BLaER1 (cell line): ENCODE measurements around the gene FGGY.
"Not testable (repeated sequence)": the region's sequence is repeated elsewhere in the genome, so short reads cannot be mapped to it uniquely, and the experiment has no call there.

Experiments
- H3K27ac ChIP-seq: shearing (Covaris generic); formaldehyde crosslinking; 2 replicates; pipeline ENCODE4 v1.8.1; 2022
- H3K27me3 ChIP-seq: shearing (Covaris generic); formaldehyde crosslinking; 2 replicates; pipeline ENCODE4 v1.8.1; 2022
- H3K36me3 ChIP-seq: shearing (Covaris generic); formaldehyde crosslinking; 2 replicates; pipeline ENCODE4 v1.8.1; 2022
- H3K4me1 ChIP-seq: shearing (Covaris generic); formaldehyde crosslinking; 2 replicates; pipeline ENCODE4 v1.8.1; 2022
- H3K4me2 ChIP-seq: shearing (Covaris generic); formaldehyde crosslinking; 2 replicates; pipeline ENCODE4 v1.8.1; 2022
- H3K4me3 ChIP-seq: shearing (Covaris generic); formaldehyde crosslinking; 2 replicates; pipeline ENCODE4 v1.8.1; 2022
- H3K9ac ChIP-seq: shearing (Covaris generic); formaldehyde crosslinking; 2 replicates; pipeline ENCODE4 v1.8.1; 2022
- H3K9me3 ChIP-seq: shearing (Covaris generic); formaldehyde crosslinking; 2 replicates; pipeline ENCODE4 v1.8.1; 2022
- H4K20me1 ChIP-seq: shearing (Covaris generic); formaldehyde crosslinking; 2 replicates; pipeline ENCODE4 v1.8.1; 2022
- Cebpa-rat ChIP-seq: shearing (Covaris generic); IDR thresholded peaks from 2 replicates; pipeline ENCODE4 v1.8.1; 2022

The FGGY gene

DNA sequence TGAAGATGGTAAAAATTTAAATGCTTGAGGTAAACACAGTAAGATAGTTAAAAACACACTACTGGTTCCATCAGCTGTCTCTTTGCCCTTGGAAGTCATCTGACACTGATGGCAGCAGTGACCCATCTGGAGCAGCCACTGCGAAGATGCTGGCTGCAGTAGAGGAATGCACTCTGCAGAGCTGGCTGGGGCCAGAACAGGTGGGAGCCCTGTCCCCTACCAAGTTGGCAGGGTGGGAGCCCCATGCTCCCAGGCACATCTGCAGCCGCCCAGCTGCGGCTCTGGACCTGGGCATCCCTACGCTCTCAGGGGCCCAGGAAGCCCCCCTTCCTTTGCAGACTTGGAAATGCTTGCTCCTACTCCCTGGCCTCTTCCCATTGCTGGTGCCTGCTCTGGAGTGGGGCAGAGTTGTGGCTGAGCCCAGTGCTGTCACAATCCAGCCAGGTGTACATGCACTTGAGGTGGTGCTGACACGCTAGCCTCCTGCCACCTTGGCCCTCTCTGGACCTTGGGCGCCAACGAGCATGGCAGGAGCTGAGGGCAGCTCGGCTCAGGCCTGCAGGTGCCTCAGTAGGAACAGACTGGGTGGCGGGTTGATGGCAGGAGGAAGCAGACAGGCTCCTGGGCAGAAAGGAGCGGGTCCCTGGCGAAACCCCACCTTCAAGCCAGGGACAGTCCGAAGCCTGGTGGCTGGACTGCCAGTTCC, 227.0 kb downstream of the FGGY start:
- no peak for TF ChIP-seq Cebpa-rat
- peaks cover 14% of the 10 kb centered on the region for H3K9me3 ChIP-seq
- no peak overlapping the region for H3K27ac ChIP-seq
- no peaks in the 10 kb centered on the region for H4K20me1 ChIP-seq
- no peak overlapping the region for H3K4me3 ChIP-seq
- no peaks in the 10 kb centered on the region; the same call in 1 of the 2 replicates for H3K36me3 ChIP-seq
- no peaks in the 10 kb centered on the region for H3K4me1 ChIP-seq
- no peak overlapping the region for H3K9ac ChIP-seq
- H3K4me2 ChIP-seq = no peak overlapping the region
- H3K27me3 ChIP-seq = no peaks in the 10 kb centered on the region

DNA sequence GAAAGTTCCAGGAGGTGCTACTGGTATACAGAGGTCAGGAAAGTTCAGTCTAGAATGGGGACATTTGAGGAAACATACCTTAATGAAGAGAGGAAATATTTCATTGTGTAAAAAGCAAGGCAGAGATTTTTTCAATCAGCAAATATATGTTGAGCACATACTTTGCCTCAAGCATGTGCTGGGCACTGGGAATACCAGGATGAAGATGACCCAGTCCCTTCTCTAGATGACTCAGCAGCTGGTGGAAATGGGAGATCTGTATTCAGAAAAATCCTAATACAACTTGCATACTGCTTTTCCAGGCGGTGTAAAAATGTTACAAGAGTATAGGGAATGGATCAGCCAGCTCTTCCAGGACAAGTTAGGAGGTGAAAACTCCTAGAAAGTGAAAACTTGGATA, 229.3 kb downstream of the FGGY start:
- no peak for TF ChIP-seq Cebpa-rat
- Histone ChIP-seq H3K9ac (no peak overlapping the region), H3K27me3 (no peaks in the 10 kb centered on the region), H4K20me1 (no peaks in the 10 kb centered on the region), H3K4me1 (no peaks in the 10 kb centered on the region), H3K4me2 (no peak overlapping the region), H3K27ac (no peak overlapping the region), H3K9me3 (peaks cover 14% of the 10 kb centered on the region), H3K4me3 (no peak overlapping the region), H3K36me3 (no peaks in the 10 kb centered on the region; the same call in 1 of the 2 replicates)

GRCh38 chr1:59528471-59528870, 231.6 kb downstream of the FGGY start:
- H3K36me3 ChIP-seq = no peaks in the 10 kb centered on the region; the same call in 1 of the 2 replicates
- no peaks in the 10 kb centered on the region for H3K27me3 ChIP-seq
- TF ChIP-seq Cebpa-rat = no peak
- H4K20me1 ChIP-seq = no peaks in the 10 kb centered on the region
- no peaks in the 10 kb centered on the region for H3K4me1 ChIP-seq
- no peak overlapping the region for H3K4me2 ChIP-seq
- no peak overlapping the region for H3K27ac ChIP-seq
- no peak overlapping the region for H3K9ac ChIP-seq
- H3K9me3 ChIP-seq = peaks cover 14% of the 10 kb centered on the region
- no peak overlapping the region for H3K4me3 ChIP-seq

DNA sequence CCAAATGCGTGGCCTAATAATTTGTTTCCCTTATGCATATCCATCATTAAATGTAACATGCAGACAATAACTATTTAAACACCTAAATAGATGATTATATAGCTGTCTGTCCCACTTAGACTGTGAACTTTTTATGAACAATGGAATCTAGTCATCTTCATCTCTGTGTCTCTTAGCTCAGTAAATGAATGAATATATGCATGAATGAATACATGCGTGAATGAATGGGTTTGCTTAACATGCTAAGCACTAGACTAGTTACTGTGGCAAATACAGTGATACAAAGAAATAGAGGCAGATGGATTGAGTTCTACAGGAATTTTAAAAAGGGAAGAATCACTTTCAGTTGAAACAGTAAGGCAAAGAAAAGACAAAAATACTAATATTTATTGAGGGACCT, 232.0 kb downstream of the FGGY start:
- Histone ChIP-seq H3K36me3 (no peaks in the 10 kb centered on the region; the same call in 1 of the 2 replicates), H3K4me1 (no peaks in the 10 kb centered on the region), H3K4me2 (no peak overlapping the region), H3K4me3 (no peak overlapping the region), H4K20me1 (no peaks in the 10 kb centered on the region), H3K9me3 (peaks cover 12% of the 10 kb centered on the region), H3K27ac (no peak overlapping the region), H3K27me3 (no peaks in the 10 kb centered on the region), H3K9ac (no peak overlapping the region)
- no peak for TF ChIP-seq Cebpa-rat

DNA sequence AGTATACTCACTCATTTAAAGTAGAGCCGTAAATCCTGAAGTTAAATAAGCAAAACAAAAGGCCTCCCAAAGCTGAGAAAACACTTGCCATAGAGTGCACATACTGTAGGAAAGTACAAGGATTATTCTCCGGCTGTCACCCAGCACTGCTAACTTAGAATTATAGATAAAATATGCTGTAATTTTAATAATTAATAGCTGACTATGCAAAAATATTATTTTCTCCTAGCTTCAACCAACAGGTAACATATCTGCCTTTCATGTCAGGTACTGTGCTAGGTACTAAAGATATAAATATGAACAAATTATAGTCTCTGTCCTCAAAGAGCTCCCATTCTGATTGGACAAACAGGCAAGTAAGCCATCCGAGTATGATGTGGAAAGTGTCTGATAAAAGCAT, 233.2 kb downstream of the FGGY start:
- Histone ChIP-seq H3K36me3 (no peaks in the 10 kb centered on the region), H3K27me3 (no peaks in the 10 kb centered on the region), H3K9ac (no peak overlapping the region), H4K20me1 (no peaks in the 10 kb centered on the region), H3K4me2 (no peak overlapping the region), H3K9me3 (peaks cover under 1% of the 10 kb centered on the region), H3K4me3 (no peak overlapping the region), H3K4me1 (no peaks in the 10 kb centered on the region), H3K27ac (no peak overlapping the region)
- no peak for TF ChIP-seq Cebpa-rat

GRCh38 chr1:59532102-59532501, 235.2 kb downstream of the FGGY start:
- no peaks in the 10 kb centered on the region for H3K27me3 ChIP-seq
- TF ChIP-seq Cebpa-rat = no peak
- H3K36me3 ChIP-seq = no peaks in the 10 kb centered on the region
- no peaks in the 10 kb centered on the region for H3K4me1 ChIP-seq
- H3K27ac ChIP-seq = no peak overlapping the region
- H3K4me3 ChIP-seq = no peak overlapping the region
- H3K9me3 ChIP-seq = no peaks in the 10 kb centered on the region
- no peak overlapping the region for H3K9ac ChIP-seq
- no peaks in the 10 kb centered on the region for H4K20me1 ChIP-seq
- no peak overlapping the region for H3K4me2 ChIP-seq

GRCh38 chr1:59538476-59538875, 241.6 kb downstream of the FGGY start:
- H3K9ac ChIP-seq, H3K4me1 ChIP-seq, H3K4me3 ChIP-seq, H3K9me3 ChIP-seq, H4K20me1 ChIP-seq, H3K27ac ChIP-seq, H3K27me3 ChIP-seq, H3K4me2 ChIP-seq, H3K36me3 ChIP-seq: not testable (repeated sequence)

- TF ChIP-seq Cebpa-rat = no peak
- no peaks in the 10 kb centered on the region for H3K27me3 ChIP-seq
These were observed 243.2 kb downstream of the FGGY start for GRCh38 chr1:59539961-59540681.

GRCh38 chr1:59541161-59541560, 244.3 kb downstream of the FGGY start:
- no peaks in the 10 kb centered on the region for H3K27me3 ChIP-seq
- no peak overlapping the region for H3K4me2 ChIP-seq
- no peaks in the 10 kb centered on the region for H3K36me3 ChIP-seq
- no peaks in the 10 kb centered on the region for H3K4me1 ChIP-seq
- H3K9me3 ChIP-seq = no peaks in the 10 kb centered on the region
- H3K9ac ChIP-seq = no peak overlapping the region
- H3K27ac ChIP-seq = no peak overlapping the region
- no peaks in the 10 kb centered on the region for H4K20me1 ChIP-seq
- TF ChIP-seq Cebpa-rat = no peak
- H3K4me3 ChIP-seq = no peak overlapping the region

More at GRCh38 chr1:59539961-59540681, 243.2 kb downstream of the FGGY start:
- no peak overlapping the region for H3K4me3 ChIP-seq
- no peaks in the 10 kb centered on the region for H3K4me1 ChIP-seq
- H3K4me2 ChIP-seq = no peak overlapping the region
- H3K36me3 ChIP-seq = no peaks in the 10 kb centered on the region
- H3K27ac ChIP-seq = no peak overlapping the region
- no peaks in the 10 kb centered on the region for H3K9me3 ChIP-seq
- H4K20me1 ChIP-seq = no peaks in the 10 kb centered on the region
- H3K9ac ChIP-seq = no peak overlapping the region

DNA sequence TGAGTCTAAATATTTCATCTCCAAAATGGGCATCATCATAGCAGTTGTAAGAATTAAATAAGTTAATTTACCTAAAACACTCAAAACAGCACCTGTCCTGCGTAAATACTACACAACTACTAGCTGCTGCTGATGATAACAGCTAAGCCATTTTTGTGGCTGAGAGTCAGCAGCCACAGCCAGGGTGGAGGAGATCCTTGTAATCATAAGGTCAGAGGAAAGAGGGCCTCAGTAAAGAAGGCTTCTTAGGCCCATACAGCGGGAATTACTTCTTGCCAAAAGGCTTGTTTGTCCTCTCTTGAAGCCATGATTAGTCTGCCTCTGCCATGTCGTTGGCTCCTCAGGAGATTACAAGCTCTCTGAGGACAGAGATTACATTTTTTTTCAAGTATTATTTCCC, 245.0 kb downstream of the FGGY start:
- H3K36me3 ChIP-seq = no peaks in the 10 kb centered on the region
- no peak overlapping the region for H3K9ac ChIP-seq
- H4K20me1 ChIP-seq = no peaks in the 10 kb centered on the region
- no peaks in the 10 kb centered on the region for H3K9me3 ChIP-seq
- H3K27me3 ChIP-seq = no peaks in the 10 kb centered on the region
- H3K4me3 ChIP-seq = no peak overlapping the region
- no peak for TF ChIP-seq Cebpa-rat
- no peak overlapping the region for H3K4me2 ChIP-seq
- no peaks in the 10 kb centered on the region for H3K4me1 ChIP-seq
- no peak overlapping the region for H3K27ac ChIP-seq
